NCI-H1092 treated with DMSO at 0.1 percent for 48 hours (cell line): ENCODE measurements around the gene ARHGAP45.
"Not testable (repeated sequence)": the region's sequence is repeated elsewhere in the genome, so short reads cannot be mapped to it uniquely, and the experiment has no call there.

Experiments
- DNase-seq: peaks from one replicate; lab custom pipeline; 2025; lab: John Stamatoyannopoulos, UW

Gene ARHGAP45

DNA sequence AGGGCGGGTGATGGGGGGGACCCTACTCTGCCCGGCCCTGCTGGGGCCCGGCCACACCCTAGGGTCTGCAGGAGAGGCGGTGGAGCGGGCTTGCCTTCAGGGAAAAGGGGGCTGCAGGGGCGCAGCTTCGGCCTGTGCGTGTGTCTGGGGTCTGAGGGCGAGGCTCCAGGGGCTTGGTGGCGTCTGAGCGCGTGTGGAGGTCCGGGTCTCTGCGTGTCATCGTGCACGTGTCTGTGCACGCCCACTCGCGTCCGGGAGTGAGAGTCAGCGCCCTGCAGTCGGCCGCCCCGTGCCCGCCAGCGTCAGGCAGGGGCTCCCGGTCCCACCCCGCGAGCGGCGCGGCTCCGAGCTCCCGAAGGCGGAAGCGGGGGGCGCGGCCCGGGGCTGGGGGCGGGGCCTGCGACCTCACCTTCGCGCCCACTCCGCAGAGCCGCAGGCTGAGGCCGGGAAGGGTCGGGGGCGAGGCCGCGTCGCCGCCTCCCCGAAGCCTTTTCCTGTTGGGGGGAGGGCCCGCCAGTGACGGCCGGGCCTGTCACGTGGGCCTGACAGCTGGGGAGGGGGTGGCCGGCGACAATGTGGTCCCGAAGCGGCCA, at the start of gene ARHGAP45:
Gene ARHGAP45 (plus strand): TSS at position 420 of the 593 bp plus-strand sequence. CDS start 239 bp downstream, outside the sequence.
- DNase-seq = no peak

GRCh38 chr19:1017906-1018305, 49.1 kb upstream of the ARHGAP45 start:
- no peak for DNase-seq

DNA sequence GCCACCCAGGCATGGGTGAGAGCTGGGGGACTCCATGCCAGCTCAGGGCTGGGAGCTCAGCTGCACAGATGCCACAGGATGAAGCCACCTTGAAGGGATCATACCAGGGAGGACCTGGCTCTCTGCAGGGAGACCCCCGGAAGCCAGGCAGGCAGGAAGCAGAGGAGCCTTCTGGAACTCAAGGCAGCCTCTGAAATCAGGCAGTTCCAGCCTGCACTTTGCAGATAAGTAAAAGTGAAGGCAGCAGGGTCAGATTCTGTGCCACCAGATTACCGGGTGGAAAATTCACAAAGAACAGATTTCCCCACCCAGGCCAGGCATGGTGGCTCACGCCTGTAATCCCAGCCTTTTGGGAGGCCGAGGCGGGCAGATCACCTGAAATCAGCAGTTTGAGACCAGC, 48.6 kb upstream of the ARHGAP45 start:
- no peak for DNase-seq

GRCh38 chr19:1018932-1019615, 47.9 kb upstream of the ARHGAP45 start:
- DNase-seq = no peak

DNA sequence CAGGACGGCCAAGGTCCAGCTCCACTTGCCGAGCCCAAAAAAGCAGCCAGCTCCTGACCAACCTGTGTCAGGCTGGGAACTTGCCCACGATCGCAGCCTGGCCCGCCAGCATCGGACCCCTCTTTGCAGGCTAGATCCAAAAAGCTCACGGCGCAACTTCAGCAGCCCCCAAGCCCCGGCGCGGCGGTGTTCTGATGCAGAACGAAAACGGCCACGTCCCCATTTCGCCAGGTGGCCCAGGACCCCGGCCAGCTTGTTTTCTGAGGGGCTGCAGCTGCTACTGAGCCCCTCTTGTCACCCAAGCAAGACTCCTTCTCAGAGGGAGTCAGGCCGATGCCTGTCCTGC, 47.4 kb upstream of the ARHGAP45 start:
- no peak for DNase-seq

- no peak for DNase-seq
Measured at GRCh38 chr19:1019980-1020867, 46.7 kb upstream of the ARHGAP45 start.

GRCh38 chr19:1020868-1021425, 46.0 kb upstream of the ARHGAP45 start, which contains the start of gene TMEM259:
TSS of gene TMEM259 (minus strand) at chr19:1021123. CDS start at chr19:1020996, 127 bp downstream.
- DNase-seq = peak; percentile 99

DNA sequence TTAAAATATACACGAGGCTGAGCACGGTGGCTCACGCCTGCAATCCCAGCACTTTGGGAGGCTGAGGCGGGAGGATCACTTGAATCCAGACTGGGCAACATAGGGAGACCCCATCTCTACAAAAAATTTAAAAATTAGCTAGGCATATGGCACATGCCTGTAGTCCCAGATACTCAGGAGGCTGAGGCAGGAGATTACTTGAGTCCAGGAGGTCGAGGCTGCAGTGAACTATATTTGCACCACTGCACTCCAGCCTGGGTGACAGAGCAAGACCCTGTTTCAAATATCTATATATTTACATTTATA, 43.1 kb upstream of the ARHGAP45 start:
- DNase-seq = not testable (repeated sequence)

- not testable (repeated sequence) for DNase-seq
Measured at GRCh38 chr19:1025080-1025479, 41.9 kb upstream of the ARHGAP45 start.

GRCh38 chr19:1025960-1026782, 40.8 kb upstream of the ARHGAP45 start, which contains the start of gene CNN2:
TSS of gene CNN2 (plus strand) at chr19:1026608. CDS start at chr19:1026662, 54 bp downstream.
- no peak for DNase-seq

- no peak for DNase-seq
Measured at GRCh38 chr19:1026783-1027649, 40.0 kb upstream of the ARHGAP45 start.

GRCh38 chr19:1027650-1028061, 39.3 kb upstream of the ARHGAP45 start:
- no peak for DNase-seq

- no peak for DNase-seq
Measured at GRCh38 chr19:1028062-1028926, 38.7 kb upstream of the ARHGAP45 start.

- DNase-seq = no peak
Measured at GRCh38 chr19:1032264-1032867, 34.6 kb upstream of the ARHGAP45 start.

- no peak for DNase-seq
Measured at GRCh38 chr19:1035998-1036621, 30.9 kb upstream of the ARHGAP45 start.

GRCh38 chr19:1037621-1038064, 29.3 kb upstream of the ARHGAP45 start:
- no peak for DNase-seq

DNA sequence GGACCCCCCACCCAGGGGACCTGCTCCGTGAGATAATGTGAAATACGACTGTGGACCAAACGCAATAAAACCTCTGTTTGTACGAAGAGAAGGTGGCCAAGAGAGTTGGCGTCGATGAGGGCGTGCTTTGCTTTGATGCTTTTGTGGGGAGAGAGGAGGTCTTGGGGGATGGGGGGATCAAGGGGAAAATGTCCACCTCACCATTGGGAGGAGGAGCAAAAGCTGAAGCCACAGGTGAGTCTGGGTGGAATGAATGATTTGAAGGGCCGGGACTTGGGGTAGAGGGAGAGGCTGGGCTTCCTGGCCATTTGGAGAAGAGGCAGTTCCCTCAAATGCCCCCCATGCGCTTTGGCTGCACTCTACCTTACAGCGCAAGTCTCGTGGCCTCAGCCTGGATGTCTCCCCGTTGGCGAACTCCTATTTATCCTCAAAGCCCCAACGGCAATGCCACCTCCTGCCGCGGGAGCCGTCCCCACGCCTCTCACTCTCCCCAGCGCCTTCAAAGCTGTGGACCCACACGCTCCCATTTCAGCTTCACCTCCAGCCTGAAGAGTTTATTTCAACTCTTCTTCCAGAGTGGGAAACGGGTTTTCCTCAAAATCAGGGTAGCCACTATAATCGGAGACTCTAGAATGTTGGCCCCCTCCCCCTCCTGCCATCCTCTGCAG, 27.9 kb upstream of the ARHGAP45 start:
- no peak for DNase-seq
